Psoas muscle (tissue), 8 donors: ENCODE results near the gene RRP1B. TPM values are rescaled to one million over a fixed set of nuclear protein-coding genes. Genes with fewer than 3 reads are reported as not detected.

ENCODE experiments used
- ATAC-seq, 4 donors: fragments of 200-7000 bp; cut with Tn5 transposase; one replicate each; pipeline ENCODE4 v1.9.1; 2020; ENCODE audit warnings: moderate library complexity in 3 of 4, mild to moderate bottlenecking in 2 of 4
- DNase-seq, 2 donors: peaks; one replicate each; pipeline ENCODE4 v3.0.0-alpha.2; 2020
- H3K27ac ChIP-seq: fragments of 200-600 bp; one replicate; pipeline ENCODE4 v1.8.0; 2022
- H3K27me3 ChIP-seq, 3 donors: fragments of 200-600 bp in 1 of 3; one replicate each; pipeline versions ENCODE4 v1.6.1 to v1.8.0; 2013 to 2022; ENCODE audit warnings: low read length in 2 of 3, mild to moderate bottlenecking in 2 of 3, moderate library complexity in 1 of 3; ENCODE audit not compliant: insufficient read depth in 3 of 3
- H3K36me3 ChIP-seq, 2 donors: fragments of 200-600 bp in 1 of 2; one replicate each; pipeline versions ENCODE4 v1.6.1 to v1.8.0; 2013 to 2022; ENCODE audit warnings: low read depth in 1 of 2, mild to moderate bottlenecking in 1 of 2, moderate library complexity in 1 of 2; ENCODE audit not compliant: insufficient read depth in 1 of 2
- H3K4me1 ChIP-seq: fragments of 200-600 bp; one replicate; pipeline ENCODE4 v1.8.0; 2022
- H3K4me3 ChIP-seq: fragments of 200-600 bp; one replicate; pipeline ENCODE4 v1.8.0; 2022; ENCODE audit warnings: mild to moderate bottlenecking
- H3K9me3 ChIP-seq: fragments of 200-600 bp; one replicate; pipeline ENCODE4 v1.8.0; 2022
- WGBS, 3 donors: extraction: QIAGEN DNeasy Blood & Tissue Kit; methylation state at CpG; one replicate each; pipeline versions ENCODE4 v1.1.6 to v1.1.7; 2013; 5-methylcytosine and 5-hydroxymethylcytosine counted together
- intact Hi-C, 2 donors: fragments of 100-400 bp; cut with DNase I; formaldehyde crosslinking; loops; one replicate each; pipeline versions ENCODE4 v1.11.0 to v1.14.2; 2022
- polyA plus RNA-seq, 3 donors: library from polyadenylated mRNA; stranded (reverse); fragments of 200-250 nt; gene quantifications; one replicate each; pipeline ENCODE4 v1.2.3, GENCODE V29; 2013
- total RNA-seq, 4 donors: library from RNA; stranded (reverse); fragmentation: NEBNext Ultra II Directional in 2 of 4; extraction: Animal tissue kit (Norgen Biotek cat#: 25700) in 2 of 4; gene quantifications; one replicate each; pipeline versions ENCODE4 v1.2.1 to v1.2.4, GENCODE V29; 2021 to 2023
- TF ChIP-seq, protein P1 (sequence below): fragments of 200-600 bp; IDR thresholded peaks from one replicate; pipeline ENCODE4 v1.8.0; 2022; ENCODE audit warnings: antibody characterized with exemption
- donor health status: healthy with polysubstance abuse.
- donor health status: DM: no; HTN: no; CAD: no; lungs with moderate emphysema.
- donor health status: Bipolar disorder and iron deficiency.
- donor health status: healthy.
- donor health status: DM: yes; HTN: yes; CAD: no.
- donor health status: DM: no; HTN: no; CAD: no.
- donor health status: DM: no; HTN: no; CAD: no.
- donor health status: DM: yes; HTN: yes; CAD: no.

The RRP1B gene
- total and polyA plus RNA-seq, 7 donors: 6.0 to 21.6 (median 20.2) TPM

DNA sequence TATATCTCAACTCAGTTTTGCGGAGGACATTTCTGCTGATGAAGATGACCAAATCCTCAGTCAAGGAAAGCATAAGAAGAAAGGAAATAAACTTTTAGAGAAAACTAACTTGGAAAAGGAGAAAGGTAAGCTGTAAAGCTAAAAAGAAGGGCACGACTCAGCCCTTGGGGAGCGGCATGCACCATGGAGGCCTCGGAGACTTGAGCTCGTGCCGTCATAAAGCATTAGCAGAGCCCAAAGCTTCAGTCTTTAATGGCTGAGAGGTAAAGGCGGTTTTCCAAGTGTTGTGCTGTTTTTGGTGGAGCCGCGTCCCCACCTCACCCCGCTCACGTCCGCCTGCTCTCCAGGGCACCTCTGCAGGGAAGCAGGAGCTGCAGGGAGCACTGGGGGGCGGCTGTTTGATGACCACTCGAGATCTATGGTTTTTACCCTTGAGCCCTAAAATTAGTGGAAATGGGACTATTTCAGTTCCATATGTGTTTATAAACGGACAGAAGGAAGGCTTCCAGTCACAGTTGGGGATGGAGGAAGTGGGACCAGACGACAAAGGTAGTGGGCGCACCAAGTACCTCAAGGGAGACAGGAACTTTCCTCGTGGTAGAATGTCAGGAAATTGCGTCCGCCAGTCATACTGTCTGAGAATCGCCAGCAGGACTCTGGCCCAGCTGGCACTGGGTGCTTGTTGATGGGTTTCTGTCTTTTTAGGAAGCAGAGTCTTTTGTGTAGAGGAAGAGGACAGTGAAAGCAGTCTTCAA lies 27.6 kb downstream of the RRP1B start:
- TF ChIP-seq, protein P1, sequence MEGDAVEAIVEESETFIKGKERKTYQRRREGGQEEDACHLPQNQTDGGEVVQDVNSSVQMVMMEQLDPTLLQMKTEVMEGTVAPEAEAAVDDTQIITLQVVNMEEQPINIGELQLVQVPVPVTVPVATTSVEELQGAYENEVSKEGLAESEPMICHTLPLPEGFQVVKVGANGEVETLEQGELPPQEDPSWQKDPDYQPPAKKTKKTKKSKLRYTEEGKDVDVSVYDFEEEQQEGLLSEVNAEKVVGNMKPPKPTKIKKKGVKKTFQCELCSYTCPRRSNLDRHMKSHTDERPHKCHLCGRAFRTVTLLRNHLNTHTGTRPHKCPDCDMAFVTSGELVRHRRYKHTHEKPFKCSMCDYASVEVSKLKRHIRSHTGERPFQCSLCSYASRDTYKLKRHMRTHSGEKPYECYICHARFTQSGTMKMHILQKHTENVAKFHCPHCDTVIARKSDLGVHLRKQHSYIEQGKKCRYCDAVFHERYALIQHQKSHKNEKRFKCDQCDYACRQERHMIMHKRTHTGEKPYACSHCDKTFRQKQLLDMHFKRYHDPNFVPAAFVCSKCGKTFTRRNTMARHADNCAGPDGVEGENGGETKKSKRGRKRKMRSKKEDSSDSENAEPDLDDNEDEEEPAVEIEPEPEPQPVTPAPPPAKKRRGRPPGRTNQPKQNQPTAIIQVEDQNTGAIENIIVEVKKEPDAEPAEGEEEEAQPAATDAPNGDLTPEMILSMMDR: no peak
- DNase-seq (no peak), ATAC-seq (no peak)
- intact Hi-C loops: no loop called here
- Histone ChIP-seq H3K36me3 (peaks cover 8 to 98% of the 10 kb centered on the region in 2 donors), H3K27me3 (no peaks in the 10 kb centered on the region), H3K9me3 (no peaks in the 10 kb centered on the region), H3K4me3 (no peak overlapping the region), H3K27ac (no peak overlapping the region), H3K4me1 (no peaks in the 10 kb centered on the region)
- 88 to 96% (median 90%) methylated on average over 20 to 21 of the region's 21 CpGs for WGBS, 3 donors

DNA sequence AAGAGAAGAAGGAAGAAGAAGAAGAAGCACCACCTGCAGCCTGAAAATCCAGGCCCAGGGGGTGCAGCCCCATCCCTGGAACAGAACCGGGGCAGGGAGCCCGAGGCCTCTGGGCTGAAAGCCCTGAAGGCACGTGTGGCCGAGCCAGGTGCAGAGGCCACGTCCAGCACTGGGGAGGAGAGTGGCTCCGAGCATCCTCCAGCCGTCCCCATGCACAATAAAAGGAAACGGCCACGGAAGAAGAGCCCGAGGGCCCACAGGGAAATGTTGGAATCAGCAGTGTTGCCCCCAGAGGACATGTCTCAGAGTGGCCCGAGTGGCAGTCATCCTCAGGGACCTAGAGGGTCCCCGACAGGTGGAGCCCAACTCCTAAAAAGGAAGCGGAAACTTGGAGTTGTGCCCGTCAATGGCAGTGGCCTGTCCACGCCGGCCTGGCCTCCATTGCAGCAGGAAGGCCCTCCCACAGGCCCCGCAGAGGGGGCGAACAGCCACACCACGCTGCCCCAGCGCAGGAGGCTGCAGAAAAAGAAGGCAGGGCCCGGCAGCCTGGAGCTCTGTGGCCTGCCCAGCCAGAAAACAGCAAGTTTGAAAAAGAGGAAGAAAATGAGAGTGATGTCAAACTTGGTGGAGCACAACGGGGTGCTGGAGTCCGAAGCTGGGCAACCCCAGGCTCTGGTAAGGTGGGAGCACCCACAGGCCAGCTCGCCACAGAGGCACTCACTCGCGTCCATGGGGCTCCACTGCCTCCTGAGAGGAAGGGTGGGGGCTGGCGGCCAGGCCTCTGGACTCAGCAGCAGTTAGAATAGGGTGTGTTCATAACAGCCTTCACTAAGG lies 28.4 kb downstream of the RRP1B start:
- Histone ChIP-seq H3K4me3 (no peak overlapping the region), H3K9me3 (no peaks in the 10 kb centered on the region), H3K4me1 (no peaks in the 10 kb centered on the region), H3K27me3 (no peaks in the 10 kb centered on the region), H3K27ac (no peak overlapping the region), H3K36me3 (peaks cover 8 to 98% of the 10 kb centered on the region in 2 donors)
- intact Hi-C loops: no loop called here
- TF ChIP-seq, protein P1: no peak
- peak in 3 of 4 donors; percentile 27 to 42 (median 35) for ATAC-seq
- 61 to 71% (median 65%) methylated on average over 26 to 27 of the region's 27 CpGs for WGBS, 3 donors
- no peak for DNase-seq

DNA sequence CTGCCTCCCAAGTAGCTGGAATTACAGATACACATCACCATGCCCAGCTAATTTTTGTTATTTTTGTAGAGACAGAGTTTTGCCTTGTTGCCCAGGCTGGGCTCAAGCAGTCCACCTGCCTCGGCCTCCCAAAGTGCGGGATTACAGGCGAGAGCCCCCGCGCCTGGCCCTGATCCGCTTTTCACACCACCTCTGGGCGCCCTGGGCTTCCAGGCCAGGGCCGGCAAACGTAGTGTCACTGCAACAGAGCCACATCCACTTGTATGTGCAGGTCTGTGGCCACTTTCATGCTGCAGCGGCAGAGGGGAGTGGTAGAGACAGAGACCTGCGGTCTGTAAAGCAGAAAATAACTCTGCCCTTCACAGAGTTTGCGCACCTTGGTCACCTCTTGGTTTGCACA lies 29.5 kb downstream of the RRP1B start:
- H3K4me3 ChIP-seq: no peak overlapping the region
- H3K27ac ChIP-seq: no peak overlapping the region
- DNase-seq: no peak
- H3K36me3 ChIP-seq: peaks cover 8 to 98% of the 10 kb centered on the region in 2 donors
- H3K27me3 ChIP-seq: no peaks in the 10 kb centered on the region
- H3K9me3 ChIP-seq: no peaks in the 10 kb centered on the region
- intact Hi-C loops: no loop called here
- WGBS, 3 donors: 93 to 98% (median 96%) methylated on average over 12 of the region's 12 CpGs
- no peaks in the 10 kb centered on the region for H3K4me1 ChIP-seq
- TF ChIP-seq, protein P1: no peak
- ATAC-seq: no peak

DNA sequence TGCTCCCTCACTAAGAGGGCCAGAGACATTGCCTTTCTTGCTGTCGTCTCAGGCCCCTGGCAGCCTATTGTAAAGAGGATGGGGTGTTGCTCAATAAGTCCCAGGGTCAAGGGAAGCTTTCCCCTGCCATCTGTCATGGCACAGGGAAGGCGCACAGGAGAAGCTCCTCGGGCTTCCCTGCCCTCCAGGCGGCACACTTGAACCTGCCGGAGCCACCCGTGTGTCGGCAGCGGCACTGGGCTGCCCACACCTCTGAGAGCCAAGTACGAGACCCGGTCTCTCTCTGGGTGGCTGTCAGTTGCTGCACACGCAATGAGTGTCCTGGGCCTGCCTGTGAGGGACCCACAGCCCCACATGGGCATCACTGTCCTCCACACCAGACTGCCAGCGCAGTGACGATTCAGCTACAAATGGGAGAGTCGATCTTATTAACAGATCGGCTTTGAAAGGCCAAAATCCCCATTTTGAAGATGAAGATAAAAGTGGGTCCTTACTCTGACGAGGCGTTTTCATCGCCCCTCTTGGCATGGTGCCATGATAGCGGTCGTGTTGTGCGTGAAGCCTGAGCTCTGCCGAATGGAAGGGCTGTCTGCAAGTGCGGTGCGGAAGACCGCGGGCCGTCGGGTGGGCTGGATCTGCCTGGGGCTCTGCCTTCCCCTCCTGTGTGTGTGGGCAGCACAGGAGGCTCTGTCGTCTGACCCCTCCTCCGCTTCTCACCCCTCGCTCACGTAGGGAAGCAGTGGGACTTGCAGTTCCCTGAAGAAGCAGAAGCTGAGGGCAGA lies 30.4 kb downstream of the RRP1B start:
- Histone ChIP-seq H3K27ac (no peak overlapping the region), H3K4me3 (no peak overlapping the region), H3K9me3 (no peaks in the 10 kb centered on the region), H3K36me3 (peaks cover 5 to 98% of the 10 kb centered on the region in 2 donors), H3K27me3 (no peaks in the 10 kb centered on the region), H3K4me1 (no peaks in the 10 kb centered on the region)
- DNase-seq: no peak
- TF ChIP-seq, protein P1: no peak
- WGBS, 3 donors: 93 to 94% (median 94%) methylated on average over 32 of the region's 32 CpGs
- no peak for ATAC-seq
- intact Hi-C loops: no loop called here
